ENCODE data around the gene ACADM.

The ACADM gene

DNA sequence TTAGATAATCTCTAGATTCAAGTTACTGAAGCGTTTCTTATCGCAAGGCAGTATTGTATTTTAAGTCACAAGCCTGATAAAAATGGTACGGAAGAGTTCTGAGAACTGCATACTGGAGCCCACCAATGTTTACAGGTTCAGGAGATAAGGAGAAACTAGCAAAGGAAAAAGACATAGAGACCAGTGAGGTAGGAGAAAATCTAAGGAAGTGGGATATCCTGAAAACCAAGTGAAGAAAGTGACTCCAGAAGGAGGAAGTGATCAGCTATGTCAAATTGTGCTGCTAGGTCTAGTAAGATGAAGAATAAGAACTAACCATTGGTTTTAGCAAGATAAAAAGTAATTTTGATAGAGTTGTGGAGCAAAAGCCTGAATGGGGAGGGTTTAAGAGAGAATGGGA lies 31.0 kb upstream of the ACADM start:
- WGBS, 2 donors (ENCODE audit: extremely low coverage in 2 of 2, insufficient read length in 2 of 2, insufficient replicate concordance in 1 of 2) = no CpG with 5 or more reads among the region's 3 CpGs
- H3K9ac ChIP-seq (ENCODE audit: low read depth, low read length, poor library complexity) = no peak overlapping the region
- no peak overlapping the region for H2BK12ac ChIP-seq (ENCODE audit: low read length)
- H3K4me2 ChIP-seq (ENCODE audit: insufficient read depth, low read length, poor library complexity, severe bottlenecking) = no peak overlapping the region
- no peak overlapping the region for H3K27ac ChIP-seq (replicated peaks; ENCODE audit: low read length)
- H3K4me1 ChIP-seq (ENCODE audit: control insufficient read depth in 2 of 2, insufficient read depth in 1 of 2, low read depth in 1 of 2, low read length in 2 of 2) = no peaks in the 10 kb centered on the region
- H2BK120ac ChIP-seq (ENCODE audit: low read depth, low read length) = no peak overlapping the region
- H3K23ac ChIP-seq (ENCODE audit: low read depth, low read length, poor library complexity) = no peak overlapping the region
- no peak overlapping the region for H4K91ac ChIP-seq (ENCODE audit: low read depth, low read length, poor library complexity)
- H3K4me3 ChIP-seq (ENCODE audit: low read length in 2 of 2) = no peak overlapping the region
- H2AFZ ChIP-seq (ENCODE audit: low read length) = no peak overlapping the region
- H3K9me3 ChIP-seq (replicated peaks in 1 of 2; ENCODE audit: control insufficient read depth in 2 of 2, insufficient read depth in 1 of 2, low read depth in 1 of 2, low read length in 2 of 2) = no peaks in the 10 kb centered on the region
- H2AK5ac ChIP-seq (ENCODE audit: low read depth, low read length) = no peak overlapping the region
- H3K27me3 ChIP-seq (ENCODE audit: control insufficient read depth in 3 of 3, insufficient read depth in 3 of 3, low read depth in 1 of 3, low read length in 3 of 3) = peaks cover 0 to 5% (median 0%) of the 10 kb centered on the region in 3 experiments
- no peak overlapping the region for H3K14ac ChIP-seq (ENCODE audit: low read length)
- no peaks in the 10 kb centered on the region for H3K79me1 ChIP-seq (ENCODE audit: low read depth, low read length)
- no peak overlapping the region for H2BK15ac ChIP-seq (ENCODE audit: low read length)
- no peak for DNase-seq (ENCODE audit: low spot score)
- H3K18ac ChIP-seq (ENCODE audit: low read length) = no peak overlapping the region
- no peaks in the 10 kb centered on the region for H3K36me3 ChIP-seq (replicated peaks in 1 of 2; ENCODE audit: control insufficient read depth in 2 of 2, insufficient read depth in 2 of 2, low read length in 2 of 2)
- no peak overlapping the region for H2BK5ac ChIP-seq (ENCODE audit: low read length)
- no peak overlapping the region for H3K4ac ChIP-seq (ENCODE audit: low read length)
- H4K8ac ChIP-seq (ENCODE audit: low read depth, low read length) = no peak overlapping the region

DNA sequence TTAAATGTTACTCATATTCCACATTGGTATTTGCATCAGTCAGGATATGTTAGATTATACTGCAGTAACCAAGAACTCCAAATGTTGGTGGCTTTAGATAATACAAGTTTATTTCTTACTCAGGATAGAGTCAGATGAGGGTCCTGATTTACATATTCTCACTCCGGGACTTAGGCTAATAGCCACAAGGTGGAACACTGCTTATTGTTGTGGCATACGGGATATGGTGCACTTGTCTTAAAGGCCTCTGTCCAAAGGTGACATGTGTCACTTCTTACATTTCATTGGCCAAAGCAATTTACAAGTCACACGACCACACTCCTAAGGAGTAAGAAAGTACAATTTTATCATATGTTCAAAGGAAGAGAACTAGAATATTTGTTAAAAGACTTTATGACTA lies 28.5 kb upstream of the ACADM start:
- Histone ChIP-seq H3K36me3 (replicated peaks in 1 of 2; ENCODE audit: control insufficient read depth in 2 of 2, insufficient read depth in 2 of 2, low read length in 2 of 2) (no peaks in the 10 kb centered on the region), H3K9ac (ENCODE audit: low read depth, low read length, poor library complexity) (no peak overlapping the region), H3K9me3 (replicated peaks in 1 of 2; ENCODE audit: control insufficient read depth in 2 of 2, insufficient read depth in 1 of 2, low read depth in 1 of 2, low read length in 2 of 2) (no peaks in the 10 kb centered on the region), H4K91ac (ENCODE audit: low read depth, low read length, poor library complexity) (no peak overlapping the region), H3K79me1 (ENCODE audit: low read depth, low read length) (no peaks in the 10 kb centered on the region), H3K14ac (ENCODE audit: low read length) (no peak overlapping the region), H2BK15ac (ENCODE audit: low read length) (no peak overlapping the region), H2AK5ac (ENCODE audit: low read depth, low read length) (no peak overlapping the region), H3K4me3 (ENCODE audit: low read length in 2 of 2) (no peak overlapping the region), H3K4me1 (ENCODE audit: control insufficient read depth in 2 of 2, insufficient read depth in 1 of 2, low read depth in 1 of 2, low read length in 2 of 2) (no peaks in the 10 kb centered on the region), H2AFZ (ENCODE audit: low read length) (no peak overlapping the region), H3K23ac (ENCODE audit: low read depth, low read length, poor library complexity) (no peak overlapping the region), H3K18ac (ENCODE audit: low read length) (no peak overlapping the region), H4K8ac (ENCODE audit: low read depth, low read length) (no peak overlapping the region), H2BK120ac (ENCODE audit: low read depth, low read length) (no peak overlapping the region), H2BK12ac (ENCODE audit: low read length) (no peak overlapping the region), H3K27me3 (ENCODE audit: control insufficient read depth in 3 of 3, insufficient read depth in 3 of 3, low read depth in 1 of 3, low read length in 3 of 3) (peaks cover 0 to 5% (median 0%) of the 10 kb centered on the region in 3 experiments), H2BK5ac (ENCODE audit: low read length) (no peak overlapping the region), H3K27ac (replicated peaks; ENCODE audit: low read length) (no peak overlapping the region), H3K4ac (ENCODE audit: low read length) (no peak overlapping the region), H3K4me2 (ENCODE audit: insufficient read depth, low read length, poor library complexity, severe bottlenecking) (no peak overlapping the region)
- DNase-seq (ENCODE audit: low spot score) = no peak
- WGBS, 2 donors (ENCODE audit: extremely low coverage in 2 of 2, insufficient read length in 2 of 2, insufficient replicate concordance in 1 of 2) = no CpG with 5 or more reads among the region's 3 CpGs

DNA sequence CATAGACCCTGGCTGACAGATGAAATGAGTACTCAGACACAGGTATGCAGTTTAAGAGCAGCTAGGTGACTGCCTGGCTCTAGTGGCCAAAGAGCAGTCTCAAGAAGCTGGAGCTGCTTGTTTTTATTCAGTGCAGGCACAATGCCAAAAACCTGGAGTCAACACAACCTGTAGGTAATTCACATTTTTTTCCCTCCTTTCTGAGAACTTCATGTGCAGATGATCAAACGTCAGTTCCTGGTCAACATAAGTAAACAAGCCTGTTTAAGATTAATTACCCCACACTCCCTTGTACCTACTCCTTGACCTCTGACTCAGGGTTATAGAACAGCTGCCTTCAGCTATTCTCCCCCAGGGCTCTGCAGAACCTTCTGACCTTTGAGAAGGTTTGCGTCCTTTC lies 17.3 kb upstream of the ACADM start:
- no peaks in the 10 kb centered on the region for H3K27me3 ChIP-seq (ENCODE audit: control insufficient read depth in 3 of 3, insufficient read depth in 3 of 3, low read depth in 1 of 3, low read length in 3 of 3)
- WGBS, 2 donors (ENCODE audit: extremely low coverage in 2 of 2, insufficient read length in 2 of 2, insufficient replicate concordance in 1 of 2) = no CpG with 5 or more reads among the region's 2 CpGs
- no peak overlapping the region for H2AK5ac ChIP-seq (ENCODE audit: low read depth, low read length)
- no peaks in the 10 kb centered on the region for H3K79me1 ChIP-seq (ENCODE audit: low read depth, low read length)
- no peak overlapping the region for H3K14ac ChIP-seq (ENCODE audit: low read length)
- H2BK120ac ChIP-seq (ENCODE audit: low read depth, low read length) = no peak overlapping the region
- no peak overlapping the region for H2BK15ac ChIP-seq (ENCODE audit: low read length)
- H3K36me3 ChIP-seq (replicated peaks in 1 of 2; ENCODE audit: control insufficient read depth in 2 of 2, insufficient read depth in 2 of 2, low read length in 2 of 2) = no peaks in the 10 kb centered on the region
- no peak overlapping the region for H3K4ac ChIP-seq (ENCODE audit: low read length)
- no peak for DNase-seq (ENCODE audit: low spot score)
- no peaks in the 10 kb centered on the region for H3K4me1 ChIP-seq (ENCODE audit: control insufficient read depth in 2 of 2, insufficient read depth in 1 of 2, low read depth in 1 of 2, low read length in 2 of 2)
- no peak overlapping the region for H3K18ac ChIP-seq (ENCODE audit: low read length)
- no peak overlapping the region for H3K4me2 ChIP-seq (ENCODE audit: insufficient read depth, low read length, poor library complexity, severe bottlenecking)
- H4K91ac ChIP-seq (ENCODE audit: low read depth, low read length, poor library complexity) = no peak overlapping the region
- H3K23ac ChIP-seq (ENCODE audit: low read depth, low read length, poor library complexity) = no peak overlapping the region
- no peak overlapping the region for H2BK5ac ChIP-seq (ENCODE audit: low read length)
- H3K9me3 ChIP-seq (replicated peaks in 1 of 2; ENCODE audit: control insufficient read depth in 2 of 2, insufficient read depth in 1 of 2, low read depth in 1 of 2, low read length in 2 of 2) = no peaks in the 10 kb centered on the region
- no peak overlapping the region for H4K8ac ChIP-seq (ENCODE audit: low read depth, low read length)
- no peak overlapping the region for H2BK12ac ChIP-seq (ENCODE audit: low read length)
- H3K9ac ChIP-seq (ENCODE audit: low read depth, low read length, poor library complexity) = no peak overlapping the region
- no peak overlapping the region for H2AFZ ChIP-seq (ENCODE audit: low read length)
- no peak overlapping the region for H3K4me3 ChIP-seq (ENCODE audit: low read length in 2 of 2)
- no peak overlapping the region for H3K27ac ChIP-seq (replicated peaks; ENCODE audit: low read length)

DNA sequence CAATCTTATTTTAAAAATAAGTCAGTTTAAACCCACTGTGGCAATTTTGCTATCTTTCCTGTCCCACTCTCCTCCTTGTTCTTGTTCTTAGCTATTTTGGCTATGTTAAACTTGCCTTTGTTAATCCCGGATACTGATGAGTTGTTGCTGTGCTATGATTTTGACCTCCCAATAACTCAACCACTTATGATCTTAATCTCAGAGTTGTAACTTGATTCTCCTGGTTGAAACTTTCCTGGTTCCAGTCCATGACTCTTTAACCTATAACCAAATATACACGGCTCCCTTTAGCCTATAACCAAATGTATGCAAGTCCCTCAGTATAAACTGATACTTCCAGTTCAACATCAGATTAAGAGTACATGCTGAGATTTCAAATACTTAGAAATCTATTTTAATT lies 15.6 kb upstream of the ACADM start:
- no peak overlapping the region for H2BK120ac ChIP-seq (ENCODE audit: low read depth, low read length)
- no peaks in the 10 kb centered on the region for H3K9me3 ChIP-seq (replicated peaks in 1 of 2; ENCODE audit: control insufficient read depth in 2 of 2, insufficient read depth in 1 of 2, low read depth in 1 of 2, low read length in 2 of 2)
- H3K9ac ChIP-seq (ENCODE audit: low read depth, low read length, poor library complexity) = no peak overlapping the region
- no peaks in the 10 kb centered on the region for H3K79me1 ChIP-seq (ENCODE audit: low read depth, low read length)
- H3K27me3 ChIP-seq (ENCODE audit: control insufficient read depth in 3 of 3, insufficient read depth in 3 of 3, low read depth in 1 of 3, low read length in 3 of 3) = no peaks in the 10 kb centered on the region
- H2BK5ac ChIP-seq (ENCODE audit: low read length) = no peak overlapping the region
- no peak overlapping the region for H4K91ac ChIP-seq (ENCODE audit: low read depth, low read length, poor library complexity)
- no peak overlapping the region for H3K4ac ChIP-seq (ENCODE audit: low read length)
- DNase-seq (ENCODE audit: low spot score) = no peak
- no peaks in the 10 kb centered on the region for H3K4me1 ChIP-seq (ENCODE audit: control insufficient read depth in 2 of 2, insufficient read depth in 1 of 2, low read depth in 1 of 2, low read length in 2 of 2)
- no peak overlapping the region for H4K8ac ChIP-seq (ENCODE audit: low read depth, low read length)
- no peak overlapping the region for H2BK15ac ChIP-seq (ENCODE audit: low read length)
- H3K18ac ChIP-seq (ENCODE audit: low read length) = no peak overlapping the region
- no peak overlapping the region for H3K4me3 ChIP-seq (ENCODE audit: low read length in 2 of 2)
- H3K14ac ChIP-seq (ENCODE audit: low read length) = no peak overlapping the region
- H2AFZ ChIP-seq (ENCODE audit: low read length) = no peak overlapping the region
- no peak overlapping the region for H3K23ac ChIP-seq (ENCODE audit: low read depth, low read length, poor library complexity)
- H2BK12ac ChIP-seq (ENCODE audit: low read length) = no peak overlapping the region
- WGBS, 2 donors (ENCODE audit: extremely low coverage in 2 of 2, insufficient read length in 2 of 2, insufficient replicate concordance in 1 of 2) = no CpG with 5 or more reads among the region's 2 CpGs
- H3K36me3 ChIP-seq (replicated peaks in 1 of 2; ENCODE audit: control insufficient read depth in 2 of 2, insufficient read depth in 2 of 2, low read length in 2 of 2) = no peaks in the 10 kb centered on the region
- no peak overlapping the region for H3K4me2 ChIP-seq (ENCODE audit: insufficient read depth, low read length, poor library complexity, severe bottlenecking)
- no peak overlapping the region for H3K27ac ChIP-seq (replicated peaks; ENCODE audit: low read length)
- no peak overlapping the region for H2AK5ac ChIP-seq (ENCODE audit: low read depth, low read length)
